K562 (cell line): ENCODE measurements around the gene IFI30. TPM values are rescaled to one million over a fixed set of nuclear protein-coding genes. Genes with fewer than 3 reads are reported as not detected.

Experiments
- CCNT2 ChIP-seq: IDR thresholded peaks from 2 replicates; pipeline ENCODE4 v1.6.1; 2011; ENCODE audit warnings: borderline replicate concordance, low read depth, mild to moderate bottlenecking, moderate library complexity, mixed read lengths, low read length; ENCODE audit not compliant: insufficient read length; ENCODE audit errors: extremely low read depth
- CXXC5 ChIP-seq: fragments of 250-450 bp; sonication (Bioruptor Pico); IDR thresholded peaks from 2 replicates; pipeline ENCODE4 v1.8.0; 2022; ENCODE audit warnings: inconsistent platforms, mild to moderate bottlenecking, moderate library complexity
- FOXK2 ChIP-seq, 2 experiments: fragments of 450-650 bp; IDR thresholded peaks in 1 of 2; conservative IDR thresholded peaks in 1 of 2; 2 replicates each; pipeline ENCODE4 v1.6.1; 2016; ENCODE audit warnings: low read depth in 2 of 2, mild to moderate bottlenecking in 1 of 2
- GATAD2B ChIP-seq: fragments of 450-650 bp; IDR thresholded peaks from 2 replicates; pipeline ENCODE4 v1.6.1; 2017; ENCODE audit warnings: mild to moderate bottlenecking, borderline replicate concordance
- GTF2A2 ChIP-seq: IDR thresholded peaks from 2 replicates; pipeline ENCODE4 v1.6.1; 2016; ENCODE audit warnings: mild to moderate bottlenecking, missing genetic modification characterization, missing compliant biosample characterization
- NONO ChIP-seq, 2 experiments: fragments of 200-400 bp in 1 of 2; fragments of 450-650 bp in 1 of 2; formaldehyde crosslinking in 1 of 2; IDR thresholded peaks; 2 replicates each; pipeline ENCODE4 v1.6.1; 2017; ENCODE audit warnings: low read depth in 2 of 2, mild to moderate bottlenecking in 2 of 2, moderate library complexity in 2 of 2, low read length in 1 of 2
- PCBP1 ChIP-seq: fragments of 200-400 bp; formaldehyde crosslinking; IDR thresholded peaks from 2 replicates; pipeline ENCODE4 v1.6.1; 2018; ENCODE audit warnings: mild to moderate bottlenecking, low read depth, low read length; ENCODE audit not compliant: poor library complexity, severe bottlenecking
- RAD21 ChIP-seq, 2 experiments: fragments of 250-450 bp in 1 of 2; fragments of 450-650 bp in 1 of 2; sonication (Bioruptor Pico) in 1 of 2; formaldehyde crosslinking in 1 of 2; IDR thresholded peaks in 1 of 2; conservative IDR thresholded peaks in 1 of 2; 2 replicates each; pipeline versions ENCODE4 v1.4.0 to v1.8.0; 2020 to 2022; ENCODE audit warnings: mild to moderate bottlenecking in 2 of 2, moderate library complexity in 1 of 2
- TFAP4 ChIP-seq: sonication (generic); formaldehyde crosslinking; IDR thresholded peaks from 2 replicates; pipeline ENCODE4 v1.8.0; 2022; ENCODE audit warnings: missing genetic modification reagents, mild to moderate bottlenecking, moderate library complexity, borderline replicate concordance
- ZBTB17 ChIP-seq: fragments of 450-650 bp; formaldehyde crosslinking; IDR thresholded peaks from 2 replicates; pipeline ENCODE4 v1.4.0; 2020; ENCODE audit warnings: mild to moderate bottlenecking
- ZKSCAN1 ChIP-seq: fragments of 150-350 bp; IDR thresholded peaks from 2 replicates; pipeline ENCODE4 v1.6.1; 2016; ENCODE audit warnings: low read depth, low read length
- ZNF589 ChIP-seq: fragments of 200-800 bp; sonication (Bioruptor generic); IDR thresholded peaks from 2 replicates; pipeline ENCODE4 v1.6.1; 2016; ENCODE audit warnings: low read depth, missing genetic modification characterization, missing compliant biosample characterization
- polyA plus RNA-seq, 8 experiments: library from polyadenylated mRNA; depleted of rRNA in 4 of 8; stranded (reverse) in 5 of 8; unstranded in 3 of 8; fragments of >200 nt; fragmentation: Nextera tagmentation in 2 of 8; fragmentation: Illumina TruSeq in 1 of 8; extraction: Ambion mirVana in 2 of 8; extraction: Trizol in 1 of 8; gene quantifications; 2 replicates each; pipeline versions ENCODE4 v1.2.1 to v1.2.3, GENCODE V29; 2011 to 2014; ENCODE audit warnings: inconsistent platforms in 1 of 8, missing spikeins in 1 of 8
- total RNA-seq, 7 experiments: library from RNA; depleted of rRNA in 6 of 7; stranded (reverse); fragments of >200 nt in 6 of 7; fragmentation: Illumina TruSeq in 2 of 7; extraction: Trizol in 2 of 7; gene quantifications; 2 replicates each; pipeline versions ENCODE4 v1.2.1 to v1.2.3, GENCODE V29; 2011 to 2021; ENCODE audit warnings: low replicate concordance in 1 of 7
- TF ChIP-seq, protein P1 (sequence below): fragments of 450-650 bp; formaldehyde crosslinking; IDR thresholded peaks from 2 replicates; pipeline ENCODE4 v1.4.0; 2020; ENCODE audit warnings: mild to moderate bottlenecking, moderate library complexity
- TF ChIP-seq, protein P2 (sequence below), 2 experiments: fragments of 200-800 bp in 1 of 2; sonication (Bioruptor generic) in 1 of 2; sonication (generic) in 1 of 2; formaldehyde crosslinking in 1 of 2; IDR thresholded peaks in 1 of 2; conservative IDR thresholded peaks in 1 of 2; 2 replicates each; pipeline versions ENCODE4 v1.5.0 to v1.6.1; 2016 to 2020; ENCODE audit warnings: missing compliant biosample characterization in 1 of 2, missing genetic modification characterization in 1 of 2, missing genetic modification reagents in 1 of 2
- TF ChIP-seq, protein P3 (sequence below): sonication (generic); formaldehyde crosslinking; IDR thresholded peaks from 2 replicates; pipeline ENCODE4 v1.9.0; 2022; ENCODE audit warnings: mild to moderate bottlenecking, missing genetic modification reagents

IFI30 gene
- total and polyA plus RNA-seq, 9 of the 15 experiments (the other 6 are each of a cell fraction or from before 2014, with no cell fraction given) = 63.7 to 430 (median 109) TPM

DNA sequence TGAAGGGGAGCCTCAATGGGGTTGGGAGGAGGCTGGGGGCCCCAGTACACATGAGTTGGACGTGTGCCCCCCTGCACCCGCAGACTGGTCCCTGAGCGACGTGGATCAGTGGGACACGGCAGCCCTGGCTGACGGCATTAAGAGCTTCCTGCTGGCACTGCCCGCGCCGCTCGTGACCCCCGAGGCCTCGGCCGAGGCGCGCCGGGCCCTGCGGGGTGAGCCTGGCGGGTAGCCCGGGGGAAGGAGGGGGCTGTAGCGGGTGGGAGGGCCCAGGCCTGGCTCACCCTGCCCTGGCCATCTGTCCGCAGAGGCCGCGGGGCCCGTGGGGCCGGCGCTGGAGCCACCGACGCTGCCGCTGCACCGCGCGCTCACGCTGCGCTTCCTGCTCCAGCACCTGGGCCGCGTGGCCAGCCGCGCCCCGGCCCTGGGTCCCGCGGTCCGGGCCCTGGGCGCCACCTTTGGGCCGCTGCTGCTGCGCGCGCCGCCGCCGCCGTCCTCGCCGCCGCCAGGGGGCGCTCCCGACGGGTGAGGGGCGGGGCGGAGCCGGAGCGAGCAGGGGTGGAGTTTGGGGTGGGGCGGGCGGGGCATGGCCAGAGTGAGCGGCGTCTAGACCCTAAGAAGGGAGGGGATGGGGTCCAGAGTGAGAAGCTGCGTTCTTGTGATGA is 12.5 kb upstream of the IFI30 start (continued):
- TF ChIP-seq, protein P1, sequence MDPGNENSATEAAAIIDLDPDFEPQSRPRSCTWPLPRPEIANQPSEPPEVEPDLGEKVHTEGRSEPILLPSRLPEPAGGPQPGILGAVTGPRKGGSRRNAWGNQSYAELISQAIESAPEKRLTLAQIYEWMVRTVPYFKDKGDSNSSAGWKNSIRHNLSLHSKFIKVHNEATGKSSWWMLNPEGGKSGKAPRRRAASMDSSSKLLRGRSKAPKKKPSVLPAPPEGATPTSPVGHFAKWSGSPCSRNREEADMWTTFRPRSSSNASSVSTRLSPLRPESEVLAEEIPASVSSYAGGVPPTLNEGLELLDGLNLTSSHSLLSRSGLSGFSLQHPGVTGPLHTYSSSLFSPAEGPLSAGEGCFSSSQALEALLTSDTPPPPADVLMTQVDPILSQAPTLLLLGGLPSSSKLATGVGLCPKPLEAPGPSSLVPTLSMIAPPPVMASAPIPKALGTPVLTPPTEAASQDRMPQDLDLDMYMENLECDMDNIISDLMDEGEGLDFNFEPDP = no peak
- 0 out of 4 replicates have a peak, but pooled peaks of 1 of the 2 experiments have one; percentile 11 for TF ChIP-seq NONO (IDR thresholded peaks at IDR 0.05; ENCODE audit: low read depth in 2 of 2, low read length in 1 of 2)
- TF ChIP-seq ZKSCAN1 = no peak
- TF ChIP-seq CXXC5 (CRISPR knock-in tag) = peak; percentile 83
- TF ChIP-seq CCNT2 = peak; percentile 66
- no peak for TF ChIP-seq FOXK2 (conservative IDR thresholded peaks at IDR 0.05 in 1 of 2, IDR thresholded peaks at IDR 0.05 in 1 of 2; ENCODE audit: low read depth in 2 of 2)
- TF ChIP-seq, protein P2, sequence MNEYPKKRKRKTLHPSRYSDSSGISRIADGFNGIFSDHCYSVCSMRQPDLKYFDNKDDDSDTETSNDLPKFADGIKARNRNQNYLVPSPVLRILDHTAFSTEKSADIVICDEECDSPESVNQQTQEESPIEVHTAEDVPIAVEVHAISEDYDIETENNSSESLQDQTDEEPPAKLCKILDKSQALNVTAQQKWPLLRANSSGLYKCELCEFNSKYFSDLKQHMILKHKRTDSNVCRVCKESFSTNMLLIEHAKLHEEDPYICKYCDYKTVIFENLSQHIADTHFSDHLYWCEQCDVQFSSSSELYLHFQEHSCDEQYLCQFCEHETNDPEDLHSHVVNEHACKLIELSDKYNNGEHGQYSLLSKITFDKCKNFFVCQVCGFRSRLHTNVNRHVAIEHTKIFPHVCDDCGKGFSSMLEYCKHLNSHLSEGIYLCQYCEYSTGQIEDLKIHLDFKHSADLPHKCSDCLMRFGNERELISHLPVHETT (CRISPR knock-in tag; conservative IDR thresholded peaks at IDR 0.05 in 1 of 2, IDR thresholded peaks at IDR 0.05 in 1 of 2) = 0 out of 4 replicates have a peak, but pooled peaks of 1 of the 2 experiments have one; percentile 55
- peak in 1 of 2 experiments; percentile 65; a peak in 2 of 4 replicates for TF ChIP-seq RAD21 (CRISPR knock-in tag; conservative IDR thresholded peaks at IDR 0.05 in 1 of 2, IDR thresholded peaks at IDR 0.05 in 1 of 2)
- TF ChIP-seq, protein P3, sequence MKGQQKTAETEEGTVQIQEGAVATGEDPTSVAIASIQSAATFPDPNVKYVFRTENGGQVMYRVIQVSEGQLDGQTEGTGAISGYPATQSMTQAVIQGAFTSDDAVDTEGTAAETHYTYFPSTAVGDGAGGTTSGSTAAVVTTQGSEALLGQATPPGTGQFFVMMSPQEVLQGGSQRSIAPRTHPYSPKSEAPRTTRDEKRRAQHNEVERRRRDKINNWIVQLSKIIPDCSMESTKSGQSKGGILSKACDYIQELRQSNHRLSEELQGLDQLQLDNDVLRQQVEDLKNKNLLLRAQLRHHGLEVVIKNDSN (CRISPR knock-in tag) = 0 out of 2 replicates have a peak, but pooled peaks have one; percentile 3
- TF ChIP-seq ZBTB17 (CRISPR knock-in tag) = 0 out of 2 replicates have a peak, but pooled peaks have one; percentile 48
- peak; percentile 56; the same call in 1 of the 2 replicates for TF ChIP-seq ZNF589 (CRISPR knock-in tag)
- no peak for TF ChIP-seq GTF2A2 (tag)
- TF ChIP-seq TFAP4 (CRISPR knock-in tag) = peak; percentile 5; the same call in 1 of the 2 replicates
- peak; percentile 18 for TF ChIP-seq PCBP1
- TF ChIP-seq GATAD2B = peak; percentile 93
